Measurements from ENCODE around the gene SAPCD2.

Gene SAPCD2

DNA sequence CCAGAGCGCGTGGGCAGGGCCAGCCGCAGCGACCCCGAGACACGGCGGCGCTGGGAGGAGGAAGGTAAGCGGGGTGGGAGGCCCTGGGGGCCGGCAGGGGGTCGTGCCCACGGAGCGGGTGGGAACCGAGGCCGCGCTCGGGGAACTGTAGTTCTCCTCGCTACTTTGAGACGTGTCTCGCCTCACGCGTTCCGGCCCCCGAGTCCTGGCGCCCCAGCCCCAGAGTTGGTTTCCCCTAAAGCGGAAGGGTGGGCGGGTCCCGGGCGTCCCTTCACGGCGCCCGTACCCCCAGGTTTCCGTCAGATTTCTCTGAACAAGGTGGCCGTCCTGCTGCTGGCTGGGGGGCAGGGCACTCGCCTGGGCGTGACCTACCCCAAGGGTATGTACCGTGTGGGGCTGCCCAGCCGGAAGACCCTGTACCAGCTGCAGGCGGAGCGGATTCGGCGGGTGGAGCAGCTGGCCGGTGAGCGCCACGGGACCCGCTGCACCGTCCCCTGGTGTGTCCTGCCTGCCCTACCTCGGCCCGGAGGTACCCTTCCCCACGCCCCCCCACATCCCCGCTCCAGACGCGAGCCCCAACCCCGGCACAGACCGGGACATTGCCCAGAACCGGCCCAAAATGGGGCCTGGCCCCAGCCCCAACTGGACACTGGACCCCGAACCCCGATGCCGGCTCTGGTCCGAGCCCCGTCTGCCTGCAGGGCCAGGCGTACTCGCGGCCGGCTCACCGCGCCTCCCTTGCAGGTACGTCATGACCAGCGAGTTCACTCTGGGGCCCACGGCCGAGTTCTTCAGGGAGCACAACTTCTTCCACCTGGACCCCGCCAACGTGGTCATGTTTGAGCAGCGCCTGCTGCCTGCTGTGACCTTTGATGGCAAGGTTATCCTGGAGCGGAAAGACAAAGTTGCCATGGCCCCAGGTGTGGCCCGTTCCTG lies 7.7 kb upstream of the SAPCD2 start:
- CTCF ChIA-PET, result interaction anchor here (0.7 to 17.0 kb wide), 4 partner anchors 9 to 31 kb away, joined by 3 to 208 read pairs (median 6); partner anchors contain the start of genes MAN1B1, NPDC1 and SAPCD2
- POLR2A ChIA-PET, result interaction anchor here (2.7 kb wide), 1 partner anchor 8 kb away, joined by 16 read pairs; the partner anchor contains the start of gene MAN1B1
- no peak for DNase-seq (ENCODE audit: low read depth, low spot score)
- TF ChIP-seq, protein P1, sequence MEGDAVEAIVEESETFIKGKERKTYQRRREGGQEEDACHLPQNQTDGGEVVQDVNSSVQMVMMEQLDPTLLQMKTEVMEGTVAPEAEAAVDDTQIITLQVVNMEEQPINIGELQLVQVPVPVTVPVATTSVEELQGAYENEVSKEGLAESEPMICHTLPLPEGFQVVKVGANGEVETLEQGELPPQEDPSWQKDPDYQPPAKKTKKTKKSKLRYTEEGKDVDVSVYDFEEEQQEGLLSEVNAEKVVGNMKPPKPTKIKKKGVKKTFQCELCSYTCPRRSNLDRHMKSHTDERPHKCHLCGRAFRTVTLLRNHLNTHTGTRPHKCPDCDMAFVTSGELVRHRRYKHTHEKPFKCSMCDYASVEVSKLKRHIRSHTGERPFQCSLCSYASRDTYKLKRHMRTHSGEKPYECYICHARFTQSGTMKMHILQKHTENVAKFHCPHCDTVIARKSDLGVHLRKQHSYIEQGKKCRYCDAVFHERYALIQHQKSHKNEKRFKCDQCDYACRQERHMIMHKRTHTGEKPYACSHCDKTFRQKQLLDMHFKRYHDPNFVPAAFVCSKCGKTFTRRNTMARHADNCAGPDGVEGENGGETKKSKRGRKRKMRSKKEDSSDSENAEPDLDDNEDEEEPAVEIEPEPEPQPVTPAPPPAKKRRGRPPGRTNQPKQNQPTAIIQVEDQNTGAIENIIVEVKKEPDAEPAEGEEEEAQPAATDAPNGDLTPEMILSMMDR (IDR thresholded peaks at IDR 0.05; ENCODE audit: insufficient read depth, low read length, missing control alignments), result no peak
- H3K4me3 ChIP-seq (ENCODE audit: low read depth, low read length), result peak overlapping the region; percentile 68

DNA sequence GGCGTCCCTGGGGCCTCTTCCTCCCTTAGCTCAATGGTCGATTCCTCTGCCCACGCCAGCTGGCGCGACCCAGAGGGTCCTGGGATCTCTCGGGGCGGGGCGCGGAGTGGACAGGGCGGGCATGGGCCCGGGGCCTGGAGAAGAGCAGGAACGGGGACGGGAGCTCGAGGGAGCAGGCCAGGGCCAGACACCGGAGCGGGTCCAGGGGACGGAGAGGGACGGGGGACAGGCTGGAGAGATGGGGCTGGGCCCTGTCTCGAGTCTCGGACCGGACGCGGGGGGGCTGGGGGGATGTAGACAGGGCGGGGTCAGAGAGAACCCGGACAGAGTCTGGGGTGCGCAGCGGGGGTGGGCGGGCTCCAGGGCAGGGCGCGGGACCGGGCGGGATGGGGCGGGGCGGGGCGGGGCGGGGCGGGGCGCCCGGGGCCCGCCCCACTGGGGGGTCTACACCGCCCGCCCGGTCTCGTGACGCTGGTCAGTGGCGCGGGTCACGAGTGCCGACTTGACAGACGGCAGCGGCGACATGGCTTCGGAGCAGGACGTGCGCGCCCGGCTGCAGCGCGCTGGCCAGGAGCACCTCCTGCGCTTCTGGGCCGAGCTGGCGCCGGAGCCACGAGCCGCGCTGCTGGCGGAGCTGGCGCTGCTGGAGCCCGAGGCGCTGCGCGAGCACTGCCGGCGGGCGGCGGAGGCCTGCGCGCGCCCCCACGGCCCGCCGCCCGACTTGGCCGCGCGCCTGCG lies 6.8 kb upstream of the SAPCD2 start, which contains the start of gene UAP1L1:
UAP1L1 (plus strand) TSS at position 508 of the 738 bp plus-strand sequence; CDS start at position 524, 16 bp downstream.
- peak within 1 kb of the TSS; percentile 68 for H3K4me3 ChIP-seq (ENCODE audit: low read depth, low read length)
- ChIA-PET POLR2A (interaction anchor here (0.7 to 2.7 kb wide), 2 partner anchors 9 kb away, joined by 3 to 16 read pairs; partner anchors contain the start of gene MAN1B1), CTCF (interaction anchor here (0.7 to 17.0 kb wide), 7 partner anchors 9 to 150 kb away, joined by 3 to 208 read pairs (median 3); partner anchors contain the start of genes MAN1B1, NPDC1, RNF224 and SAPCD2)
- DNase-seq (ENCODE audit: low read depth, low spot score), result no peak
- TF ChIP-seq, protein P1 (IDR thresholded peaks at IDR 0.05; ENCODE audit: insufficient read depth, low read length, missing control alignments), result no peak

DNA sequence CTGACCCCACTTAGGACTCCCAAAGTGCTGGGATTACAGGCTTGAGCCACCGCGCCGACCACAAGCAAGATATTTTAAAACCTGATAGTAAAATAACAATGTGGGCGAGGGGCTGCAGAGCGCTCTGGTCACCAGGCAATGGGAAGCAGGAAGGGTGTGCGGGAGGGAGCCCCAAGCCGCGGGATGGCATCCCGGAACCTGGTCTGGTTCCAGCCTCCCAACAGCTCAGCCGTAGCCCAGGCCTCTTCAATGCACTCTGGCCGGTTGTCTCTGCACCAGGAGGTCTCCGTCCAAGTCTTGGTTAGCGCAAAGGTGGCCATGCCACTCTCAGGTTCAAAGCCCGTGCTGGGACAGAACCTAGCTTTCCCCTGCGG lies 6.3 kb upstream of the SAPCD2 start:
- TF ChIP-seq, protein P1 (IDR thresholded peaks at IDR 0.05; ENCODE audit: insufficient read depth, low read length, missing control alignments), result no peak
- POLR2A ChIA-PET, result interaction anchor here (0.7 to 2.7 kb wide), 2 partner anchors 8 to 10 kb away, joined by 3 to 16 read pairs; partner anchors contain the start of gene MAN1B1
- H3K4me3 ChIP-seq (ENCODE audit: low read depth, low read length), result peak overlapping the region; percentile 68

DNA sequence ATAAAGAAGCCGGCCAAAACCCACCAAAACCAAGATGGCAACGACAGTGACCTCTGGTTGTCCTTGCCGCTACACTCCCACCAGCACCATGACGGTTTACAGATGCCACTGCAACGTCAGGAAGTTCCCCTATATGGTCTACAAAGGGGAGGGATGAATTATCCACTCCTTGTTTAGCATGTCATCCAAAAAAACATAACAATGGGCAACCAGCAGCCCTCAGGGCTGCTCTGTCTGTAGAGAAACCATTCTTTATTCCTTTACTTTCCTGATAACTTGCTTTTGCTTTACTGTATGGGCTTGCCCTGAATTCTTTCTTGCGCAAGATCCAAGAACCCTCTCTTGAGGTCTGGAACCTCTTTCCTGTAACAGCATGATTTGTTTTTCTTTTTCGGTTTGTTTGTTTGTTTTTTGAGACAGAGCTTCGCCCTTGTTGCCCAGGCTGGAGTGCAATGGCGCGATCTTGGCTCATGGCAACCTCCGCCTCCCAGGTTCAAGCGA lies 5.0 kb upstream of the SAPCD2 start:
- TF ChIP-seq, protein P1 (IDR thresholded peaks at IDR 0.05; ENCODE audit: insufficient read depth, low read length, missing control alignments), result no peak
- POLR2A ChIA-PET, result no interaction called here
- CTCF ChIA-PET, result interaction anchor here (0.6 to 17.0 kb wide), 2 partner anchors 7 to 14 kb away, joined by 3 to 208 read pairs; partner anchors contain the start of gene SAPCD2

More for the DNA sequence above, 6.3 kb upstream of the SAPCD2 start:
- no peak for DNase-seq (ENCODE audit: low read depth, low spot score)
- CTCF ChIA-PET, result interaction anchor here (0.9 to 17.0 kb wide), 7 partner anchors 9 to 160 kb away, joined by 3 to 208 read pairs (median 4); partner anchors contain the start of genes MAN1B1, NPDC1, RNF224 and SAPCD2

DNA sequence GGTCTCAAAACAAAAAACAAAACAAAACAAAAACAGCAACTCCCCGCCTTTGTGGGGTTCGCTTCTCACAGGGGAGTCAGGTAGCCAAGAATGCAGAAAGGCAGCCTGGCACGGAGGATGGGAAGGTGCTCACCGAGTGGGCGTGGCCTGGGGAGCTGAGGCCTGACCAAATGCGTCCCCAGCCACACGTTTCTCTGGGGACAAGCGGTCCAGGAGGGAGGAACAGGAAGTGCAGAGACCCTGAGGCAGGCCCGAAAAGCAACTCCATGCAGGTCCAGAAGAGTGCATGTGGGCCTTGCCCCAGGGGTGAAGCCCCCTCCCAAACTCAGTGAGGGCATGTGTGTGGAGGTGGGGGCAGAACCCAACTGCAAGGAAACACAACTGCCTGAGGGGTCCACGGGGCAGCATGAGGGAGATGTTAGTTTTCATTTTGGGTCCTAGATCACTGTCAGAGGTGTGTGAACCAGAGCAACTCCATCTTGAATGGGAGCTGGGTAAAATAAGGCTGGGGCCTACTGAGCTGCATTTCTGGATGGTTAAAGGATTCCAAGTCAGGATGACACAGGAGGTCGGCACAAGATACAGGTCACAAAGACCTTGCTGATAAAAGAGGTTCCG lies 4.4 kb upstream of the SAPCD2 start:
- ChIA-PET CTCF (interaction anchor here (0.6 to 17.0 kb wide), 2 partner anchors 7 to 13 kb away, joined by 3 to 208 read pairs; partner anchors contain the start of gene SAPCD2), POLR2A (no interaction called here)
- TF ChIP-seq, protein P1 (IDR thresholded peaks at IDR 0.05; ENCODE audit: insufficient read depth, low read length, missing control alignments), result no peak

More for the DNA sequence above, 5.0 kb upstream of the SAPCD2 start:
- DNase-seq (ENCODE audit: low read depth, low spot score), result no peak
- no peak overlapping the region for H3K4me3 ChIP-seq (ENCODE audit: low read depth, low read length)

More for the DNA sequence above, 4.4 kb upstream of the SAPCD2 start:
- no peak for DNase-seq (ENCODE audit: low read depth, low spot score)
- no peak overlapping the region for H3K4me3 ChIP-seq (ENCODE audit: low read depth, low read length)

All from AG04449 (cell line).